ENCODE data around the gene IL23A. TPM values are rescaled to one million over a fixed set of nuclear protein-coding genes. Genes with fewer than 3 reads are reported as not detected.

IL23A gene
- total and polyA plus RNA-seq, 10 of the 15 experiments (the other 5 are each of a cell fraction or from before 2014, with no cell fraction given), result 3.3 to 11.1 (median 5.2) TPM

DNA sequence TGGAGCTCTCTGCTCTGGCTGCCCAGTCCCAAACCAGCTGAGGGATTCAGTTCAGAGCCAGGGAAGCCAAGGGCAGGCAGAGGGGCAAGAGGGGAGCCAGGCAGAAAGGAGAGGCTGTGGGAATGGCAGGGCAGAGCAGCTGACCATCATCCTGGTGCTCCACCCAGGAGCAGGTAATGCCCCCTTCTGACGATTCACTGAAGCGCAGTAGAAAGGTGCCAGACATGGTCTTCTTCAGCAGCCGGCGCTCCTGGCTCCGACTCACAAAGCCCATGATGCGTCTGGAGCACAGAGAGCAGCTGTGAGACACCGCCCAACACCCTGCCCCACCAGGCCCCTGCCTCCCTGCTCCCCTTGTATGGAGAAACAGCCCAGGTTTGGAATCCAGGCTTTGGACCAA is 8.0 kb downstream of the IL23A start:
- Histone ChIP-seq H3K79me2 (ENCODE audit: control insufficient read depth, insufficient read depth, low read length) (no peaks in the 10 kb centered on the region), H3K36me3 (ENCODE audit: control insufficient read depth in 2 of 2, insufficient read depth in 2 of 2, low read length in 1 of 2) (peaks cover 21 to 50% of the 10 kb centered on the region in 2 experiments), H3K4me2 (ENCODE audit: control insufficient read depth, insufficient read depth) (no peak overlapping the region), H3K4me1 (ENCODE audit: control insufficient read depth, insufficient read depth, low read length) (peaks cover 3% of the 10 kb centered on the region), H3K27me3 (replicated peaks in 1 of 2; ENCODE audit: control insufficient read depth in 2 of 2, insufficient read depth in 2 of 2, low read length in 1 of 2) (no peaks in the 10 kb centered on the region), H2AFZ (ENCODE audit: control insufficient read depth, low read depth, low read length) (no peak overlapping the region), H4K20me1 (ENCODE audit: control insufficient read depth, insufficient read depth) (no peaks in the 10 kb centered on the region), H3K9ac (ENCODE audit: control insufficient read depth, insufficient read depth, low read length) (no peak overlapping the region), H3K9me3 (replicated peaks; ENCODE audit: control insufficient read depth, insufficient read depth, low read length) (no peaks in the 10 kb centered on the region), H3K27ac (ENCODE audit: control insufficient read depth, insufficient read depth) (no peak overlapping the region), H3K4me3 (no peak overlapping the region)
- in situ Hi-C loops (cut with MboI) (no loop called here), intact Hi-C loops (cut with micrococcal nuclease; ENCODE audit: unreplicated experiment) (no loop called here)
- ATAC-seq (peak; percentile 40), DNase-seq (ENCODE audit: low read depth, low spot score) (no peak), FAIRE-seq (no peak)
- TF ChIP-seq E2F8 (IDR thresholded peaks at IDR 0.05; ENCODE audit: low read depth, partially characterized antibody), result no peak
- TF ChIP-seq SMAD5 (IDR thresholded peaks at IDR 0.05; ENCODE audit: low read depth), result no peak
- TF ChIP-seq, protein P1, sequence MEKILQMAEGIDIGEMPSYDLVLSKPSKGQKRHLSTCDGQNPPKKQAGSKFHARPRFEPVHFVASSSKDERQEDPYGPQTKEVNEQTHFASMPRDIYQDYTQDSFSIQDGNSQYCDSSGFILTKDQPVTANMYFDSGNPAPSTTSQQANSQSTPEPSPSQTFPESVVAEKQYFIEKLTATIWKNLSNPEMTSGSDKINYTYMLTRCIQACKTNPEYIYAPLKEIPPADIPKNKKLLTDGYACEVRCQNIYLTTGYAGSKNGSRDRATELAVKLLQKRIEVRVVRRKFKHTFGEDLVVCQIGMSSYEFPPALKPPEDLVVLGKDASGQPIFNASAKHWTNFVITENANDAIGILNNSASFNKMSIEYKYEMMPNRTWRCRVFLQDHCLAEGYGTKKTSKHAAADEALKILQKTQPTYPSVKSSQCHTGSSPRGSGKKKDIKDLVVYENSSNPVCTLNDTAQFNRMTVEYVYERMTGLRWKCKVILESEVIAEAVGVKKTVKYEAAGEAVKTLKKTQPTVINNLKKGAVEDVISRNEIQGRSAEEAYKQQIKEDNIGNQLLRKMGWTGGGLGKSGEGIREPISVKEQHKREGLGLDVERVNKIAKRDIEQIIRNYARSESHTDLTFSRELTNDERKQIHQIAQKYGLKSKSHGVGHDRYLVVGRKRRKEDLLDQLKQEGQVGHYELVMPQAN (conservative IDR thresholded peaks at IDR 0.05), result no peak
- no peak for TF ChIP-seq BCL11A (IDR thresholded peaks at IDR 0.05; ENCODE audit: low read depth, low read length)
- peak in 2 of 3 experiments; percentile 5 to 17; a peak in 1 of 6 replicates for TF ChIP-seq CTCF (IDR thresholded peaks at IDR 0.05 in 2 of 3, conservative IDR thresholded peaks at IDR 0.05 in 1 of 3; ENCODE audit: control insufficient read depth in 2 of 3, extremely low read depth in 1 of 3, insufficient read depth in 1 of 3, low read depth in 3 of 3, low read length in 3 of 3)
- TF ChIP-seq POLR2A (IDR thresholded peaks at IDR 0.05; ENCODE audit: low read depth, low read length), result 0 out of 2 replicates have a peak, but pooled peaks have one; percentile 0
- ChIA-PET RAD21 (ENCODE audit: unreplicated experiment) (interaction anchor here (1.0 kb wide), 1 partner anchor 13 kb away, joined by 4 read pairs; the partner anchor contains the start of gene STAT2), SMC1A (ENCODE audit: uncharacterized antibody, unreplicated experiment) (interaction anchor here (1.5 kb wide), 1 partner anchor 10 kb away, joined by 5 read pairs; no protein-coding TSS in a partner anchor), POLR2A (interaction anchor here (0.7 to 1.9 kb wide), 4 partner anchors 11 to 78 kb away, joined by 3 to 11 read pairs (median 4); no protein-coding TSS in a partner anchor), CTCF (interaction anchor here (1.0 to 1.3 kb wide), 3 partner anchors 12 to 125 kb away, joined by 3 to 6 read pairs (median 3); partner anchors contain the start of genes CNPY2 and RNF41)
- 90% methylated on average over 7 of the region's 7 CpGs for WGBS (ENCODE audit: insufficient coverage, insufficient replicate concordance, low lambda C conversion rate, missing lambda C conversion rate)
- no TSS peak for BruUV-seq (replicated peaks)
